Keratinocyte (primary cell): Measurements from ENCODE around the gene LRRC9. TPM values are rescaled to one million over a fixed set of nuclear protein-coding genes. Genes with fewer than 3 reads are reported as not detected.

Experiments
- DNase-seq: peaks from one replicate; pipeline ENCODE4 v3.0.0-alpha.2; 2011; ENCODE audit warnings: low read depth, missing footprints, low spot score
- FAIRE-seq: peaks from 2 replicates; lab custom pipeline; 2011; peaks lifted over from hg19 to GRCh38; lab: Jason Lieb, UNC
- H2AFZ ChIP-seq: 2 replicates; pipeline ENCODE4 v1.6.0; 2012; ENCODE audit warnings: low read length, control low read depth, inconsistent platforms; ENCODE audit not compliant: control insufficient read depth
- H3K27ac ChIP-seq: 2 replicates; pipeline ENCODE4 v1.5.1; 2011; ENCODE audit warnings: low read length; ENCODE audit not compliant: control insufficient read depth, insufficient read depth
- H3K27me3 ChIP-seq: 3 replicates; pipeline ENCODE4 v1.6.0; 2011; ENCODE audit warnings: low read length; ENCODE audit not compliant: control insufficient read depth, insufficient read depth; ENCODE audit errors: extremely low read depth
- H3K36me3 ChIP-seq, 2 experiments: 2 replicates in 1 of 2; 3 replicates in 1 of 2; pipeline ENCODE4 v1.5.1; 2011; ENCODE audit warnings: low read length in 2 of 2, mild to moderate bottlenecking in 1 of 2; ENCODE audit not compliant: control insufficient read depth in 2 of 2, insufficient read depth in 2 of 2; ENCODE audit errors: extremely low read depth in 1 of 2
- H3K4me1 ChIP-seq: 3 replicates; pipeline ENCODE4 v1.5.1; 2011; ENCODE audit warnings: low read length; ENCODE audit not compliant: control insufficient read depth, insufficient read depth; ENCODE audit errors: extremely low read depth
- H3K4me2 ChIP-seq: 3 replicates; pipeline ENCODE4 v1.6.0; 2011; ENCODE audit warnings: low read depth, low read length; ENCODE audit not compliant: control insufficient read depth, insufficient read depth; ENCODE audit errors: extremely low read depth
- H3K4me3 ChIP-seq, 3 experiments: fragments of 200-600 bp in 1 of 3; sonication (generic) in 1 of 3; 2 replicates in 2 of 3; 3 replicates in 1 of 3; pipeline ENCODE4 v1.5.1; 2011 to 2016; ENCODE audit warnings: low read length in 3 of 3, mild to moderate bottlenecking in 3 of 3, control low read depth in 2 of 3, inconsistent platforms in 1 of 3, low read depth in 1 of 3, mixed read lengths in 1 of 3, mixed run types in 1 of 3, moderate library complexity in 1 of 3; ENCODE audit not compliant: control insufficient read depth in 2 of 3, insufficient read depth in 2 of 3; ENCODE audit errors: extremely low read depth in 1 of 3
- H3K79me2 ChIP-seq: 2 replicates; pipeline ENCODE4 v1.6.0; 2012; ENCODE audit warnings: low read length; ENCODE audit not compliant: control insufficient read depth, insufficient read depth
- H3K9ac ChIP-seq: 3 replicates; pipeline ENCODE4 v1.6.0; 2011; ENCODE audit warnings: low read length; ENCODE audit not compliant: control insufficient read depth, insufficient read depth; ENCODE audit errors: extremely low read depth
- H3K9me1 ChIP-seq: 3 replicates; pipeline ENCODE4 v1.6.0; 2011; ENCODE audit warnings: low read length; ENCODE audit not compliant: control insufficient read depth, insufficient read depth; ENCODE audit errors: extremely low read depth
- H3K9me3 ChIP-seq: 2 replicates; pipeline ENCODE4 v1.5.1; 2012; ENCODE audit warnings: low read depth, low read length; ENCODE audit not compliant: control insufficient read depth
- H4K20me1 ChIP-seq: 3 replicates; pipeline ENCODE4 v1.6.0; 2011; ENCODE audit warnings: low read length; ENCODE audit not compliant: control insufficient read depth, insufficient read depth; ENCODE audit errors: extremely low read depth
- EZH2 ChIP-seq: IDR thresholded peaks from one replicate; pipeline ENCODE4 v1.6.1; 2012; ENCODE audit warnings: inconsistent platforms, mild to moderate bottlenecking, low read length, moderate library complexity
- dilution Hi-C: fragments of 300-500 bp; cut with MboI; formaldehyde crosslinking; loops from one replicate; pipeline ENCODE4 v1.7.0; 2020; ENCODE audit warnings: low sequenced_read_pairs; ENCODE audit not compliant: extremely low pct_ligation_motif_present
- polyA plus RNA-seq, 5 experiments: library from polyadenylated mRNA; depleted of rRNA in 3 of 5; stranded (reverse) in 3 of 5; stranded (forward) in 1 of 5; unstranded in 1 of 5; fragments of >200 nt; gene quantifications; 1 replicate in 1 of 5; 2 replicates in 3 of 5; 3 replicates in 1 of 5; pipeline versions ENCODE4 v1.2.1 to v1.2.3, GENCODE V29; 2011 to 2012; ENCODE audit warnings: missing spikeins in 2 of 5, low read depth in 1 of 5, low replicate concordance in 1 of 5
- TF ChIP-seq, protein P1 (sequence below), 3 experiments: IDR thresholded peaks in 1 of 3; conservative IDR thresholded peaks in 1 of 3; optimal IDR thresholded peaks in 1 of 3; 2 replicates in 2 of 3; 3 replicates in 1 of 3; pipeline versions ENCODE3 to v1.5.1; 2011; ENCODE audit warnings: low read length in 3 of 3, mild to moderate bottlenecking in 3 of 3, moderate library complexity in 2 of 3, control low read depth in 1 of 3, inconsistent platforms in 1 of 3; ENCODE audit not compliant: insufficient read depth in 2 of 3; ENCODE audit errors: extremely low read depth in 1 of 3

Gene LRRC9
- polyA plus RNA-seq, 1 donor (not counting 4 experiments of a cell fraction or from before 2014, with no cell fraction given), result not detected

DNA sequence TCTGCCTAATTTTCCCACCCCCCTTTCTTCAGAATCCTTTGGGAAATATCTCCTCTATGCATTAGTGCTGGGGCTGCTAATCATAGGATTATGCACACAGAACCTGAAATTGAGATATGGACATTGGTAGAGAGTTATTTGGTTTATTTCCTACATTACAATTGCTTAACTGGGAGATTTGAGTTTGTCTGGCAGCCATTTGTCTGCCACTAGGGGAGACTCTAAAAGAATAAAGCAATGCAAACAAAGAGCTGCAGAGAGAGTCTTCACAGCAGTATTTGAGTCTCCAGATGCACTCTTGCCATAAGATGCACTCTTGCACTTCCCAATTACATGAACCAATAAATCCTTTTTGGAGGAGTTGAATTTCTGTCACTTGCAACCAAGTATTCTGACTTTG lies 159.8 kb downstream of the LRRC9 start:
- no peaks in the 10 kb centered on the region for H3K9me1 ChIP-seq
- no peaks in the 10 kb centered on the region for H4K20me1 ChIP-seq
- dilution Hi-C loops, result no loop called here
- no peaks in the 10 kb centered on the region for H3K36me3 ChIP-seq
- TF ChIP-seq EZH2, result no peak
- TF ChIP-seq, protein P1, sequence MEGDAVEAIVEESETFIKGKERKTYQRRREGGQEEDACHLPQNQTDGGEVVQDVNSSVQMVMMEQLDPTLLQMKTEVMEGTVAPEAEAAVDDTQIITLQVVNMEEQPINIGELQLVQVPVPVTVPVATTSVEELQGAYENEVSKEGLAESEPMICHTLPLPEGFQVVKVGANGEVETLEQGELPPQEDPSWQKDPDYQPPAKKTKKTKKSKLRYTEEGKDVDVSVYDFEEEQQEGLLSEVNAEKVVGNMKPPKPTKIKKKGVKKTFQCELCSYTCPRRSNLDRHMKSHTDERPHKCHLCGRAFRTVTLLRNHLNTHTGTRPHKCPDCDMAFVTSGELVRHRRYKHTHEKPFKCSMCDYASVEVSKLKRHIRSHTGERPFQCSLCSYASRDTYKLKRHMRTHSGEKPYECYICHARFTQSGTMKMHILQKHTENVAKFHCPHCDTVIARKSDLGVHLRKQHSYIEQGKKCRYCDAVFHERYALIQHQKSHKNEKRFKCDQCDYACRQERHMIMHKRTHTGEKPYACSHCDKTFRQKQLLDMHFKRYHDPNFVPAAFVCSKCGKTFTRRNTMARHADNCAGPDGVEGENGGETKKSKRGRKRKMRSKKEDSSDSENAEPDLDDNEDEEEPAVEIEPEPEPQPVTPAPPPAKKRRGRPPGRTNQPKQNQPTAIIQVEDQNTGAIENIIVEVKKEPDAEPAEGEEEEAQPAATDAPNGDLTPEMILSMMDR (optimal IDR thresholded peaks at IDR 0.05 in 1 of 3, IDR thresholded peaks at IDR 0.05 in 1 of 3, conservative IDR thresholded peaks at IDR 0.05 in 1 of 3; ENCODE audit: extremely low read depth in 1 of 3, insufficient read depth in 2 of 3, low read length in 3 of 3), result peak in 1 of 3 experiments; percentile 29
- no peaks in the 10 kb centered on the region for H3K4me1 ChIP-seq
- no peaks in the 10 kb centered on the region for H3K9me3 ChIP-seq
- H3K9ac ChIP-seq, result no peak overlapping the region
- no peak overlapping the region for H3K4me3 ChIP-seq
- no peak for DNase-seq
- no peaks in the 10 kb centered on the region for H3K79me2 ChIP-seq
- FAIRE-seq, result no peak
- no peak overlapping the region for H2AFZ ChIP-seq
- no peak overlapping the region for H3K4me2 ChIP-seq
- no peak overlapping the region for H3K27ac ChIP-seq
- no peaks in the 10 kb centered on the region for H3K27me3 ChIP-seq

DNA sequence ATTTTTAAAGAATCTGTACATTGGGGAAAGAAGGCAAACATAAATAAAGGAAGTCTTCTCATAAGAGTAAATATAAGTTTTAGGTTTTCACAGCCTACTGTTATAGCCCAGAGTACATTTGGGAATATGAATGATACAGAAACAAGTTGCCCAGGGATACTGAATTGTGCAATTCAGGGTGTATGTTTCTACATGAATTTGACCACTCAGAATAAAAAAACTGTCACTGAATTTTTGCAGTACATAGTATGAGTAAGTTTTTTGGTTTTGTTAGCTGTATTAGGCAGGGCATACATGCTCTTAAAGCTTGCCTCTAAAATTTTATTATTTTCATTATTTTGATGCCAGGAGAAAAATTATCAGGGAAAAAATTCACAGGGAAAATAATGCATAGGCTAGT lies 165.1 kb downstream of the LRRC9 start:
- Histone ChIP-seq H3K4me2 (no peak overlapping the region), H3K27ac (no peak overlapping the region), H3K9ac (no peak overlapping the region), H3K9me3 (no peaks in the 10 kb centered on the region), H3K36me3 (no peaks in the 10 kb centered on the region), H3K4me1 (no peaks in the 10 kb centered on the region), H3K4me3 (no peak overlapping the region), H3K27me3 (no peaks in the 10 kb centered on the region), H4K20me1 (no peaks in the 10 kb centered on the region), H3K9me1 (no peaks in the 10 kb centered on the region), H2AFZ (no peak overlapping the region), H3K79me2 (no peaks in the 10 kb centered on the region)
- FAIRE-seq (peak; percentile 20), DNase-seq (no peak)
- dilution Hi-C loops, result no loop called here
- TF ChIP-seq, protein P1 (optimal IDR thresholded peaks at IDR 0.05 in 1 of 3, IDR thresholded peaks at IDR 0.05 in 1 of 3, conservative IDR thresholded peaks at IDR 0.05 in 1 of 3; ENCODE audit: extremely low read depth in 1 of 3, insufficient read depth in 2 of 3, low read length in 3 of 3), result no peak
- no peak for TF ChIP-seq EZH2
